Stimulated activated naive CD8-positive, alpha-beta T cell treated with anti-CD3 and anti-CD28 coated beads, Interleukin-15, amount 100 ng/mL, for 72 hours (primary cell): ENCODE results near the gene FRA10AC1.

ENCODE experiments used
- ATAC-seq: fragments of 150-1000 bp; cut with Tn5 transposase; 2 replicates; pipeline ENCODE4 v1.10.0; 2021; ENCODE audit warnings: mild to moderate bottlenecking, moderate library complexity
- DNase-seq, 2 donors: peaks; one replicate each; pipeline ENCODE4 v3.0.0; 2021 to 2022
- H3K27ac Mint-ChIP-seq, 2 donors: one replicate each; pipeline ENCODE4 v1.8.0; 2022; ENCODE audit warnings: mild to moderate bottlenecking in 2 of 2, mixed read lengths in 2 of 2, moderate library complexity in 2 of 2
- H3K27me3 Mint-ChIP-seq: one replicate; pipeline ENCODE4 v1.8.0; 2022; ENCODE audit warnings: mixed read lengths
- H3K4me1 Mint-ChIP-seq: one replicate; pipeline ENCODE4 v1.8.0; 2022; ENCODE audit warnings: mild to moderate bottlenecking, mixed read lengths
- H3K4me3 Mint-ChIP-seq, 2 donors: one replicate each; pipeline ENCODE4 v1.8.0; 2022; ENCODE audit warnings: mild to moderate bottlenecking in 2 of 2, mixed read lengths in 2 of 2, moderate library complexity in 1 of 2
- H3K9me3 Mint-ChIP-seq, 2 donors: one replicate each; pipeline ENCODE4 v1.8.0; 2022; ENCODE audit warnings: mixed read lengths in 2 of 2

FRA10AC1 gene

DNA sequence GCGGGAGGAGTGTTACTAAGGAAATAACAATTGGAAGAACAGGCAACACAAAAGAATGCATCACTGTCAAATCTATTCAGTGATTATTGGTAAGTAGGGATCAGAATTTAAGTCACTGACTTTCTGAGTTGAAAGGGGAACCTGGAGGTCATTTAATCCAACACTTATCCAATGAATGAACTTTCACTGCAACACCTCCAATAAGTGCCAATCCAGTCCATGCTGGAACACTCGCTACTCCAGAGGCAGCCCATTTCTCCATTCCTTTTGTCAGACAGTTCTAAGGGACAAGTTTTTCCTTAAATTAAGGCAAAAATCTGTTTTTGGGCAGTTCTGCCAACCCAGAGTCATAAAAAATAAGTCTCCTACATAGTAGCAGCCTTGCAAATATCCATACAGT is 29.5 kb downstream of the FRA10AC1 start:
- DNase-seq (no peak), ATAC-seq (no peak)
- no peak overlapping the region for H3K4me3 Mint-ChIP-seq
- no peaks in the 10 kb centered on the region for H3K9me3 Mint-ChIP-seq
- no peak overlapping the region for H3K27ac Mint-ChIP-seq
- no peaks in the 10 kb centered on the region for H3K4me1 Mint-ChIP-seq
- no peaks in the 10 kb centered on the region for H3K27me3 Mint-ChIP-seq

DNA sequence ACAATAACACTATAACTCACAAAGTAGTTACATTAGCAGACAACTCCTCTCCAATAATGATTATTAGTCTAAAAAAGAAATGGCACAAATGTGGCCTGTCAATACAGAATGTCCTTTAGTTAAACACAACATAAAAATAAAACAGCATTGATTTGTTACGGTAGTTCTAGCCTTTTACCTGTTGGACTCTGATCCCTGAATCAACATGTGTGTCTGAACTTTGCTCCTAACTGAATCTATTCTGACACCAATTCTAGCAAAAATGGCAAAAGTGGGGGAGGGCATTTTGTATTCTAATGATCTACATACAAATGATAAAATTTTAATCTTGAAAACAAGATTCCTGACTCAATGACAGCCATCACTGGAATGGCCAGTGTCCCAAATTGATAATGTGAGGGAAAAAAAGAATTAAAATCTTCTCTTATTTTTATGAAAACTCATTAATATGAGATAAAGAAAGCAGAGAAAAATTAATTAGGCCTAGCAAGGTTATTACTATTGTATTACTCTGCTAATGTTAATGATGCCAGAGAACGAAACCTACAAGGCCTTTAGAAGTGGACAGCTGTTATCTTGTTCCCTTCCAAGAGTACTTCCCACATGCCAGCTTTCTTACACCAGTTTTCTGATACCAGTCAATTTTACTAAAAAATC is 30.2 kb downstream of the FRA10AC1 start:
- ATAC-seq (no peak), DNase-seq (no peak)
- Mint-ChIP-seq H3K4me1 (no peaks in the 10 kb centered on the region), H3K4me3 (no peak overlapping the region), H3K27ac (no peak overlapping the region), H3K27me3 (no peaks in the 10 kb centered on the region), H3K9me3 (no peaks in the 10 kb centered on the region)

DNA sequence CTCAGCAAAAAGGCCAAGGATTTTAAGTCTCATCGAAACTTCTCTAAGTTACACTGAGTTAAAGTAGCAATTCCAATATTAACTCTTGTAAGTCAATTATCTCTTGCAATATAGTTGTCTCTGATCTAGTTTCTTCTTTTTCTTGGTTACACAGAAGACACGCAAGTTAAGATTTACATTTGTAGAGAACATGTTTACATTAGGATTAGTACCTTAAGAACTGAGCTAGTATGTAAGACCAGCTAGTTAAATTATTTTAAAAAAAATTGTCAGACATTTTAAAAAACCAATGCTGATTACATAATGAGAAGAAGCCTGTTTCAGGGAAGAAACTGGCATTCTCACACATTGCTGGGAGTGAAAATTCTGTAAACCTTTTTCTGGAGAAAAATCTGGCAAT is 31.4 kb downstream of the FRA10AC1 start:
- Mint-ChIP-seq H3K27me3 (no peaks in the 10 kb centered on the region), H3K9me3 (no peaks in the 10 kb centered on the region), H3K27ac (no peak overlapping the region), H3K4me3 (no peak overlapping the region), H3K4me1 (no peaks in the 10 kb centered on the region)
- ATAC-seq (no peak), DNase-seq (no peak)

DNA sequence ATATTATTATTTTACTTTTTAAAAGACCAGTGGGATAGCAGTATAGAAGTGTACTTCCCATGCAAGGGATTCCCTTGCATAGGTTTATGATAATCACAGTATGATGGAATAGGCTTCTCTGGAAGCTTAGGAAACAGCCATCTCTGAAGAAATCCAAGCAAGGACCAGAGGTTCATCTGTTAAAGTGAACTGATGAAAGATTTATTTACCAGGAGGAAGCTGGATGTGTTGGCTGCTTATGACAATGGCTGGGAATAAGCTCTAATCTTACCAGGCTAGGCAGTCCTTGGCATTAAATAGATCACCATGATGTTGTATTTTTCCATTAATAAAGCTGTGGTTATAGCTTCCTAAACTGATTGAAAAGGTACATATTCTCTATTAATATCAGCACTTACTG is 32.0 kb downstream of the FRA10AC1 start:
- Mint-ChIP-seq H3K4me3 (no peak overlapping the region), H3K27me3 (no peaks in the 10 kb centered on the region), H3K27ac (no peak overlapping the region), H3K9me3 (no peaks in the 10 kb centered on the region), H3K4me1 (no peaks in the 10 kb centered on the region)
- DNase-seq (no peak), ATAC-seq (no peak)

DNA sequence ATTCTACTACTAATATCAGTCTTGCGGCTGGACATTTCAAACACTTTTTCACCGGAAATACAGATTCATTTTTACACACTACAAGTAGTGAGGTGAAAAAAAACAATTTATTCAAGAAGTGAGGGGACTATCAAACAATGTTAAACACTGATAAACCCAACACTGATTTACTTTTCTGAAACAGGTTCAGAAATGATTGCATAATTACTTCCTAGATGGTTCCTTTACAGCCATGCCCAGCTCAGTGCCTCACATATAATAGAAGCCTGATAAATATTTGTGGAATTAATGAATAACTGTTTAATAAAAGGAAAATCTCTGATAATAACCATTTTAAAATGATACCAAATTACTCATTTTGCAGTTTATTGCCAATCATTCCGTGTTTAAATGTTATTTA is 34.6 kb downstream of the FRA10AC1 start:
- DNase-seq (no peak), ATAC-seq (no peak)
- Mint-ChIP-seq H3K27ac (no peak overlapping the region), H3K9me3 (no peaks in the 10 kb centered on the region), H3K27me3 (no peaks in the 10 kb centered on the region), H3K4me3 (no peak overlapping the region), H3K4me1 (no peaks in the 10 kb centered on the region)

DNA sequence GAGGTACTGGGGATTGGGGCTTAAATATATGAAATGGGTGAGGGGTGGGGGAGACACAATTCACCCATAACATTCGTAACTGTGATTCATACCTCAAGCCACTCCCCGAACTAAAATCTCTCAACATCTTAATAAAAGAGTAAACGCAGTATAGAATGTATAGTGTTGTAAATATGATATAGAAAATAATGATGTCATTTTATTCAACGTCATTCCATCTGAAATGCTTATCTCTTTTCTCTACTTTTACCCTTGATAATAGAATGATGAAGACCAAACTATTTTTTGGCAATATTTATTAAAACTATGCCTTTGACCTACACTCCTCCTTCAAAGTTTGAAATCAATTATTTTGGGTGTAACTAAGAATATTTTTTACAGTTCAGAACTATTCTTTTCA is 36.4 kb downstream of the FRA10AC1 start:
- H3K4me1 Mint-ChIP-seq, result no peaks in the 10 kb centered on the region
- no peaks in the 10 kb centered on the region for H3K27me3 Mint-ChIP-seq
- ATAC-seq (no peak), DNase-seq (no peak)
- H3K9me3 Mint-ChIP-seq, result no peaks in the 10 kb centered on the region
- H3K4me3 Mint-ChIP-seq, result no peak overlapping the region
- no peak overlapping the region for H3K27ac Mint-ChIP-seq

DNA sequence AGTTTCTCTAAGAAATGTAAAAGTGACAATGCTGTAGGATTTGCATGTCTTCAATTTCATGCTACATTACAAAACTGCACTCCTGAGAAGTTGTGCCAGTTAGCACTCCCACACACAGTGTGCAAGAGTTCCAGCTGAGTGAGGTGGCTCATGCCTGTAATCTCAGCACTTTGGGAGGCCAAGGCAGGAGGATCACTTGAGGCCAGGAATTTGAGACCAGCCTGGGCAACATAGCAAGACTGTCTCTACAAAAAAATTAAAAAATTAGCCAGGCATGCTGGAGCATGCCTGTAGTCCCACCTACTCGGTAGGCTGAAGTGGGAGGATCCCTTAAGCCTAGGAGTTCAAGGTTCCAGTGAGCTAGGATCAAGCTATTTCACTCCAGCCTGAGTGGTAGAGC is 44.6 kb downstream of the FRA10AC1 start:
- H3K27ac Mint-ChIP-seq, result no peak overlapping the region
- no peak overlapping the region for H3K4me3 Mint-ChIP-seq
- no peaks in the 10 kb centered on the region for H3K9me3 Mint-ChIP-seq
- no peaks in the 10 kb centered on the region for H3K27me3 Mint-ChIP-seq
- ATAC-seq, result no peak
- no peaks in the 10 kb centered on the region for H3K4me1 Mint-ChIP-seq
- no peak for DNase-seq

DNA sequence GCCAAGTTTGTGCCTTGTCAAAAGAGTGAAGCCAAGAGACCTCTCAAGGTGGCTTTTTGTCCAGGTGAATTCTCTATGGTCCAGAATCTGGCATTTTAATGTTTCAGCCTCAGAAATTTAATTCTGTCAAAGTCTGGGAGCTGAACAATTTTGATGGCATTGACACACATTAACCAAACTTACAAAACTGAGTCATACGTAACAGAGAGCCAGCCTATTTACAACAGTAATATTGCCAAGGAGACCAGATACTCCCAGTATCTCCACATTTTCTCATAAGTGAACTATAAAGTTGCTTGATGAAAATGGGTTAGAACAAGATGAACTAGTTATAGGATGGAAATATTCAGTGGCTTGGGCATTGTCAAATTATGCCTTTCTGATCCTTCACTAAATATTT is 46.2 kb downstream of the FRA10AC1 start:
- Mint-ChIP-seq H3K27ac (no peak overlapping the region), H3K9me3 (no peaks in the 10 kb centered on the region), H3K27me3 (peaks cover 3% of the 10 kb centered on the region), H3K4me1 (no peaks in the 10 kb centered on the region), H3K4me3 (no peak overlapping the region)
- ATAC-seq, result no peak
- no peak for DNase-seq

DNA sequence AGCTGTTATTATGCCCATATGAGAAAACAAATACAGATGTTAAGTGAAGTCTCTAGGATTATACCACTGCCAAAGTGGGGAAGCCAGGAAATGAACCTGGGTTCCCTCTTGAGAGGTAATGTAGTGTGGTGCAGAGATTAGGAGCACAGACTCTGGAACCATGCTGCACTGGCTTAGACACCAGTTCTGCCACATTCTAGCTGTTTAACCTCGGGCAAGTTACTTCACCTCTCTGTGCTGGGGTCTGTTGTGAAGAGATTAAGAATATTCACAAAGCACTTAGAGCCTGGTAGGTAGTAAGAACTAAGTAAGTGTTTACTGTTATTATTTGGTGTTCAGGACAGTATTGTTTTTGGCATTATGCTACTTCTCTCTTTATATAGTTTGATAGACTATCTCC is 48.2 kb downstream of the FRA10AC1 start:
- H3K9me3 Mint-ChIP-seq, result no peaks in the 10 kb centered on the region
- H3K27ac Mint-ChIP-seq, result no peak overlapping the region
- peaks cover 5% of the 10 kb centered on the region for H3K27me3 Mint-ChIP-seq
- no peaks in the 10 kb centered on the region for H3K4me1 Mint-ChIP-seq
- ATAC-seq (no peak), DNase-seq (no peak)
- no peak overlapping the region for H3K4me3 Mint-ChIP-seq

DNA sequence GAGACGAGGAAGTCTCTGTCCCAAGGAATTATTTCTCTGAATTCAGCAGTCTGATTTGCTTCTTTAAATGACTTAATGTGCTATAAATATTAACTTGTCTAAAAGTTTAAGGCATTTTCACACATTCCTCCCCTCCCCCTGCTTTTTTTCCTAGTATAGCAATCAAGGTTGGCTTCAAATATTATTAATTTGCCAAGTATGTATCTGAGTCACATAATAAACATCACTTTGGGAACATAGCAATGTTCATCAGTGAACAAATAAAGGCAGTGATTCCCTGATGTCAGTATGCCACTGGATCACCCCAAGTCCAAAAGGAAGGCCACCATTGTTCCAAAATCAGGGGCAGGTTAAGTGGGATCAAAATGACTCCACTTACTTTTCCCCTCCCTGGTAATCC is 49.5 kb downstream of the FRA10AC1 start:
- Mint-ChIP-seq H3K4me1 (no peaks in the 10 kb centered on the region), H3K4me3 (no peak overlapping the region), H3K27ac (no peak overlapping the region), H3K27me3 (peaks cover 5% of the 10 kb centered on the region), H3K9me3 (no peaks in the 10 kb centered on the region)
- no peak for DNase-seq
- no peak for ATAC-seq

DNA sequence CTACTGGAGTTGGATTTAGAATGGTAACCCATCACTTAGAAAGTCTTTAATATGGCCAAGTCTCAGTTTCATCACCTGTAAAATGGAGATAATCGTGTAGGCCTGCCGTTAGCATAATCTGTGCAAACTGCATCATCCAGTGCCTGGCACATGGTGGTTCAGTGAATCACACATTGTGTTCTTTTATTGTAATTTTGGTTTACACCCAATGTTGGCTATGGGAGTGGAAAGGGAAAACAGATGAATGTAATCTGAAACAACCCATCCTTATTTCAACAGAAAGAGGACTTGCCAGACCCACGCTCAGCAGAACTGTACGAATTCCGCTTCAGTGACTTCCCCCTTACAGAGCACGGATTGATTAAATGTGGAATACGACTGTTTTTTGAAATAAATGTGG is 62.6 kb downstream of the FRA10AC1 start:
- DNase-seq (no peak), ATAC-seq (no peak)
- no peak overlapping the region for H3K27ac Mint-ChIP-seq
- H3K9me3 Mint-ChIP-seq, result no peaks in the 10 kb centered on the region
- peaks cover 23% of the 10 kb centered on the region for H3K27me3 Mint-ChIP-seq
- H3K4me1 Mint-ChIP-seq, result no peaks in the 10 kb centered on the region
- no peak overlapping the region for H3K4me3 Mint-ChIP-seq

DNA sequence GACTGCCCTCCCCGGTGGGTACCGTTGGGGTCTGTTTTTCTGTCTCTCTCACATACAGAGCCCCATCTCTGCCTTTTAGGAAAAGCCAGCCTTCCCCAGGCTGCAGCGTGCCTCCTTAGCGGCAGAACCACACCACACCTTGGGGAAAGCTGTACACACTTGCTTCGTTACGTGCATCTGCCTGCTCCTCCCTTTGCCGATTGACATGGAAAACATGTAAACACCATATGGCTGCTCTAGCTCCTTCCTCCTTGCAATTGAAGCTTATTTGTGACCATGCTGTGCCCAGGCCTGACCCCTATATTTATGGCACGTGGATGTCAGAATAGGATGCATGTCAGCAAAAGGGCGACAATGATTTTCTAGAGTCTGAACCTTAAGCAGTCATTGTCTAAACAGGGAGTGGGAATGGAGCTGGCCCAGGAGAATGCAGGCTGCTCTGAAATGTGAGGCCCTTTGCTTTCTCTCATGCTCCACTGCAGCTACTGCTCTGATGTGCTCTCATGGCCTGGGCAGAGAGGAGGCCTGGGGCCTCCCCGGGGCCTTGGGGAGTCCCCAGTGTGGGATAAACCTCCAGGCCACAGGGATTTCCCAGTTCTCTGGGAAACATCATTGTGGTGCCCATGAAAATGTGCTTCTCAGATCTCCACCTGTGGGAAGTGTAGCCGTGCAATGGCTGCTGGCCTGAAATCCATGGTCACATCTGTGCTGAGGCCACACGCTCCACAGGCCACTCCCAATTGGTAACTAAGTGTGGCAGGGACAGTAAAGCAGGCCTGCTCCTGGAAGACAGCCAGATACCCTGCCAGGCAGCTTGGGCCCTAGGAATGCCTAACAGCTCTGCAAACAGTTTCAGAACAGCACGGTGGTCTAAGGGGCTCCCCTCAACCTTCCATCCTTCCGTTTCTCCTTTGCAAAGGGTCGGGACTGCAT is 71.5 kb downstream of the FRA10AC1 start:
- Mint-ChIP-seq H3K27me3 (peaks cover 31% of the 10 kb centered on the region), H3K4me3 (no peak overlapping the region), H3K27ac (peak overlapping the region in 1 of 2 donors; percentile 8), H3K4me1 (no peaks in the 10 kb centered on the region), H3K9me3 (no peaks in the 10 kb centered on the region)
- DNase-seq (no peak), ATAC-seq (no peak)

DNA sequence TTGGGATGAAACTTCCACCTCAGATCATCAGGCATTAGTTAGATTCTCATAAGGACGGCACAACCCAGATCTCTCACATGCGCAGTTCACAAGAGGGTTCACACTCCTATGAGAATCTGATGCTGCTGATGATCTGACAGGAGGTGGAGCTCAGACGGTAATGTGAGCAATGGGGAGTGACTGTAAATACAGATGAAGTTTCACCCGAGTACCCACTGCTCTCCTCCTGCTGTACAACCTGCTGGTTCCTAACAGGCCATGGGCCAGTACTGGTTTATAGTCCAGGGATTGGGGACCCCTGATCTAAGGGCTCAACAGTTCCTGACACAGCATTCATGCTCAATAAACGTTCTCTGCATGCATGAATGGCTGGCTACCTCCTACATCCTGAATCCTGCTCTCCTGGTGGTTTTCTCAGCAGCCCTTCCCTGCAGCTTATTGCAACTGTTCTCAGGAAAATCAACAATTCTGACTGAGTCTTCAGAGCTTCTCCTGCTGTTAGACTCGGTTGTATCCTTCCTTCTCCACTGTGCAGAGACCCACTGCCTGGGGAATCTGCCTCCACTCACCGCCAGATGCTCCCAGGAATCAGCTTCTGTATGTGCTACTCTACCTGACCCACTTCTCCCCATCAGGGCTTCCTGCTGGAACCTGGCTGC is 72.6 kb downstream of the FRA10AC1 start:
- H3K27me3 Mint-ChIP-seq, result peaks cover 36% of the 10 kb centered on the region
- H3K4me3 Mint-ChIP-seq, result no peak overlapping the region
- H3K27ac Mint-ChIP-seq, result no peak overlapping the region

DNA sequence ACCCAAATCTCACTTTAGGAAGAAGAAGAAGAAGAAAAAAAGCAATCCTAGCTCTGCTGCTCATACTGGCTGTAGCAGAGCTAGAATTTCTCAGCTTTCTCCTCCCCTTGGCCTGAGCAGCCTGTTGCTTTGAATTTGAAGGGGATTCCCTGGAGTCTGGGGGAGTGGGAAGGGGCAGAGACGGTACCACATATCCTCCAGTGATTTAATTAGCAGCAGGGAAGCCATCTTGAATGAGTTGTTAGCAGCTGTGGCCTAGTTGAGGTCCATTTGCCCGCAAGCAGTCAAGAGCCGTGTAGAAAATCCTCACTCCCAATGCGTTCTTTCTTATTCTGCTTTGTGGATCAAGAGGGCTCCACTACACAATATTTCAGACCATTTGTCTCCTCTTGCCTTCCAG is 73.5 kb downstream of the FRA10AC1 start:
- DNase-seq (no peak), ATAC-seq (no peak)
- H3K4me1 Mint-ChIP-seq, result no peaks in the 10 kb centered on the region
- H3K4me3 Mint-ChIP-seq, result no peak overlapping the region
- peaks cover 40% of the 10 kb centered on the region for H3K27me3 Mint-ChIP-seq
- H3K9me3 Mint-ChIP-seq, result no peaks in the 10 kb centered on the region
- H3K27ac Mint-ChIP-seq, result no peak overlapping the region

More for the DNA sequence above, 72.6 kb downstream of the FRA10AC1 start:
- Mint-ChIP-seq H3K9me3 (no peaks in the 10 kb centered on the region), H3K4me1 (no peaks in the 10 kb centered on the region)
- DNase-seq (no peak), ATAC-seq (no peak)

DNA sequence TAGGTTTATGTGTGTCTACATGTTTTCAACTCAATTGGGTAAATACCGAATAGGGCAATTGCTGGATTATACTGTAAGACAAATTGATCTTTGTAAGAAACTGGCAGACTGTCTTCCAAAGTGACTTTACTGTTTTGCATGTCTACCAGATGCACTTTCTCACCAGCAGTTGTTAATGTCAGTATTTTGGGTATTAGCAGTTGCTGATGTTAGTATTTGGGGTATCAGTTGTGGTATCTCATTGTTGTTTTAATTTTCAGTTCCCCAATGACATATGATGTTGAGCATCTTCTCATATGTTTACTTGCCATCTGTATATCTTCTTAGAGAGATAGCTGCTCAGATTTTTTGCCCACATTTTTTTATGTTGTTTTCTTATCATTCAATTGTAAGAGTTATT is 79.5 kb downstream of the FRA10AC1 start:
- Mint-ChIP-seq H3K4me3 (no peak overlapping the region), H3K27ac (no peak overlapping the region), H3K4me1 (no peaks in the 10 kb centered on the region), H3K27me3 (peaks cover 27% of the 10 kb centered on the region), H3K9me3 (no peaks in the 10 kb centered on the region)
- DNase-seq, result no peak
- no peak for ATAC-seq

DNA sequence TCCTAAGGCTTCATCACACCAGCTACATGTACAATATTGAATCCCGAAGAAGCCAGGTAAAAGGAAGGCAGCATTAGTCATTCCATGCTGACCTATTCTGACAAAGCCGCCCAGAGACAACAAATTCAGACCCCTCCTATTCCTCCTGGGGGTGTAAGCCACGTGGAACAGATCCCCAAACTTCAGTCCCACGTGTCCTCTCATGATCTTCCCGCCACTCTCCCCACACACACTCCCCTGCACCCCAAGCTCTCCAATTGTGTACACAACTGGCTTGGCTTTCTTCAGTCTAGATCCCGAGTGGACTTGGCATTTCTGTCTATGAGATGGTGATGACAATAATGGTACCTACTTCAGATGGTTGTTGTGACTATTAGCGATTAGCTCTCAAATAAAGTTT is 81.5 kb downstream of the FRA10AC1 start:
- H3K4me1 Mint-ChIP-seq, result no peaks in the 10 kb centered on the region
- H3K4me3 Mint-ChIP-seq, result no peak overlapping the region
- DNase-seq (no peak), ATAC-seq (no peak)
- H3K27ac Mint-ChIP-seq, result no peak overlapping the region
- H3K27me3 Mint-ChIP-seq, result peaks cover 27% of the 10 kb centered on the region
- no peaks in the 10 kb centered on the region for H3K9me3 Mint-ChIP-seq
